HEK293T (cell line): ENCODE measurements around the gene MYCL.

Source experiments
- CTCF ChIA-PET: fragments of 350-600 bp; formaldehyde crosslinking; extraction: SDS; loops from one replicate; lab custom pipeline; 2021; ENCODE audit warnings: antibody characterized with exemption, inconsistent platforms; lab: Yijun Ruan, JAX
- POLR2A ChIA-PET: fragments of 350-600 bp; formaldehyde crosslinking; extraction: SDS; loops from one replicate; lab custom pipeline; 2020; ENCODE audit warnings: antibody characterized with exemption, inconsistent platforms; lab: Yijun Ruan, JAX
- DNase-seq: peaks from one replicate; pipeline ENCODE4 v3.0.0; 2012; ENCODE audit warnings: mixed read lengths; ENCODE audit errors: extremely low spot score
- ARNT ChIP-seq: fragments of 450-650 bp; IDR thresholded peaks from 2 replicates; pipeline ENCODE4 v1.6.1; 2017; ENCODE audit warnings: mild to moderate bottlenecking
- BHLHE40 ChIP-seq: fragments of 450-650 bp; IDR thresholded peaks from 2 replicates; pipeline ENCODE4 v1.6.1; 2016; ENCODE audit warnings: mild to moderate bottlenecking, moderate library complexity, borderline replicate concordance
- CTBP1 ChIP-seq: fragments of 450-650 bp; IDR thresholded peaks from 2 replicates; pipeline ENCODE4 v1.6.1; 2016; ENCODE audit warnings: borderline replicate concordance
- ELF4 ChIP-seq: fragments of 450-650 bp; IDR thresholded peaks from 2 replicates; pipeline ENCODE4 v1.6.1; 2017; ENCODE audit warnings: antibody characterized with exemption
- FOXA1 ChIP-seq: fragments of 450-650 bp; IDR thresholded peaks from 2 replicates; pipeline ENCODE4 v1.6.1; 2016; ENCODE audit warnings: mild to moderate bottlenecking
- FOXK2 ChIP-seq: fragments of 450-650 bp; IDR thresholded peaks from 2 replicates; pipeline ENCODE4 v1.6.1; 2016; ENCODE audit warnings: mild to moderate bottlenecking
- FOXM1 ChIP-seq: fragments of 450-650 bp; IDR thresholded peaks from 2 replicates; pipeline ENCODE4 v1.6.1; 2017; ENCODE audit warnings: mild to moderate bottlenecking, borderline replicate concordance
- HDGF ChIP-seq: fragments of 450-650 bp; IDR thresholded peaks from 2 replicates; pipeline ENCODE4 v1.6.1; 2017; ENCODE audit warnings: antibody characterized with exemption, borderline replicate concordance
- L3MBTL2 ChIP-seq: fragments of 450-650 bp; conservative IDR thresholded peaks from 2 replicates; pipeline ENCODE4 v1.6.1; 2016; ENCODE audit warnings: mild to moderate bottlenecking
- LEF1 ChIP-seq: fragments of 450-650 bp; IDR thresholded peaks from 2 replicates; pipeline ENCODE4 v1.6.1; 2017; ENCODE audit warnings: mild to moderate bottlenecking, borderline replicate concordance
- NFRKB ChIP-seq: fragments of 450-650 bp; IDR thresholded peaks from 2 replicates; pipeline ENCODE4 v1.6.1; 2016; ENCODE audit warnings: mild to moderate bottlenecking, moderate library complexity
- SP1 ChIP-seq: fragments of 450-650 bp; IDR thresholded peaks from 2 replicates; pipeline ENCODE4 v1.6.1; 2017
- SUZ12 ChIP-seq: fragments of 450-650 bp; IDR thresholded peaks from 2 replicates; pipeline ENCODE4 v1.6.1; 2016; ENCODE audit warnings: mild to moderate bottlenecking
- TARDBP ChIP-seq: fragments of 450-650 bp; IDR thresholded peaks from 2 replicates; pipeline ENCODE4 v1.6.1; 2016
- ZNF384 ChIP-seq: fragments of 450-650 bp; IDR thresholded peaks from 2 replicates; pipeline ENCODE4 v1.6.1; 2016
- TF ChIP-seq, protein P1 (sequence below): fragments of 450-650 bp; IDR thresholded peaks from 2 replicates; pipeline ENCODE4 v1.6.1; 2016

The MYCL gene

DNA sequence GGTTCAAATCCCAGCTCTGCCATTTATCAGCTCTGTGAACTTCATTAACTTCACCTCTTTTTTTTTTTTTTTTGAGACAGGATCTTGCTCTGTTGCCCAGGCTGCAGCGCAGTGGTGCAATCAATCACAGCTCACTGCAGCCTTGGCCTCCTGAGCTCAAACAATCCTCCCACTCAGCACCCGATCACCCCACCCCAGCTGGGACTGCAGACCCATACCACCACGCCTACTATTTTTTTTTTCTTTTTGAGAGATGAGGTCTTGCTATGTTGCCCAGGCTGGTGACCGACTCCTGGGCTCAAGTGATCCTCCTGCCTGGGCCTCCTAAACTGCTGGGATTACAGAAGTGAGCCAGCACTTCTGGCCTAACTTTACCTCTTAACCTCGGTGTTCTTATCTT, 16.2 kb downstream of the MYCL start:
- CTCF ChIA-PET: no interaction called here
- no peak for DNase-seq
- TF ChIP-seq ELF4 (no peak), SP1 (no peak), LEF1 (no peak), FOXA1 (no peak), TARDBP (no peak), ZNF384 (no peak)
- POLR2A ChIA-PET: no interaction called here

- CTCF ChIA-PET: interaction anchor here (2.9 kb wide), 1 partner anchor 20 kb away, joined by 10 read pairs; the partner anchor contains the start of gene MYCL
These were observed 19.6 kb downstream of the MYCL start for GRCh38 chr1:39882152-39882551.

GRCh38 chr1:39877980-39878956, 23.4 kb downstream of the MYCL start:
- POLR2A ChIA-PET: no interaction called here
- CTCF ChIA-PET: interaction anchor here (1.0 kb wide), 1 partner anchor 32 kb away, joined by 6 read pairs; no protein-coding TSS in a partner anchor
- no peak for DNase-seq
- TF ChIP-seq ZNF384 (no peak), SP1 (no peak), ARNT (no peak), FOXK2 (no peak), CTBP1 (no peak), SUZ12 (no peak), HDGF (no peak), NFRKB (no peak), FOXM1 (no peak), FOXA1 (no peak), BHLHE40 (no peak), TARDBP (no peak), L3MBTL2 (no peak), ELF4 (no peak), LEF1 (no peak)
- TF ChIP-seq, protein P1, sequence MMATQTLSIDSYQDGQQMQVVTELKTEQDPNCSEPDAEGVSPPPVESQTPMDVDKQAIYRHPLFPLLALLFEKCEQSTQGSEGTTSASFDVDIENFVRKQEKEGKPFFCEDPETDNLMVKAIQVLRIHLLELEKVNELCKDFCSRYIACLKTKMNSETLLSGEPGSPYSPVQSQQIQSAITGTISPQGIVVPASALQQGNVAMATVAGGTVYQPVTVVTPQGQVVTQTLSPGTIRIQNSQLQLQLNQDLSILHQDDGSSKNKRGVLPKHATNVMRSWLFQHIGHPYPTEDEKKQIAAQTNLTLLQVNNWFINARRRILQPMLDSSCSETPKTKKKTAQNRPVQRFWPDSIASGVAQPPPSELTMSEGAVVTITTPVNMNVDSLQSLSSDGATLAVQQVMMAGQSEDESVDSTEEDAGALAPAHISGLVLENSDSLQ: no peak

More at GRCh38 chr1:39882152-39882551, 19.6 kb downstream of the MYCL start:
- DNase-seq: no peak
- TF ChIP-seq ZNF384: no peak
- TF ChIP-seq FOXK2: no peak
- no peak for TF ChIP-seq FOXM1
- TF ChIP-seq LEF1: no peak
- no peak for TF ChIP-seq NFRKB
- no peak for TF ChIP-seq SP1
- no peak for TF ChIP-seq HDGF
- TF ChIP-seq L3MBTL2: no peak
- TF ChIP-seq ARNT: no peak
- no peak for TF ChIP-seq BHLHE40
- TF ChIP-seq, protein P1: no peak
- TF ChIP-seq FOXA1: no peak
- TF ChIP-seq TARDBP: no peak
- POLR2A ChIA-PET: interaction anchor here (1.5 kb wide), 1 partner anchor 20 kb away, joined by 3 read pairs; the partner anchor contains the start of gene MYCL

DNA sequence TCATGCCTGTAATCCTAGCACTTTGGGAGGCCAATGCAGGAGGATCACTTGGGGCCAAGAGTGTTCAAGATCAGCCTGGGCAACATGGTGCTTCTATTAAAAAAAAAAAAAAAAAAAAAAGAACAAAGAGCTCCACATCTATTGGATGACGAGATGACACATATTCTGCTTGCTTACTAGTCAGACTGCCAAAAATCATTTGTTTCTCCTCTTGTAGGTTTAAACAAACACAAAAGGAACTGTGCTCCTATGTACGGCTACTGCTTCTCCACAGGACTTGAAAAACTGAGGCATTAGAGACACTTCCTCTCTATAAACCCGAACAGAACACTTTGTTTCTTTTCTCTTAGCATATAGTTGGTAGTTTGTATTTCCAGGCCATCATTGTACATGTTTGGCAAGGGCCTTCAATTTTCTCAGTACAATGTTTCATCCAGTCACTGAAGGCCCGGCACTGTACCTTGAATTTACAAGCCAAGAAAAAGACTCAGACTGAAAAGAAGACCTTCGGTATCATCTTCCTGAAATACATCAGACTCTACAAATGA, 24.4 kb downstream of the MYCL start:
- DNase-seq: no peak
- TF ChIP-seq ZNF384 (0 out of 2 replicates have a peak, but pooled peaks have one; percentile 22), ARNT (no peak)
- ChIA-PET POLR2A (no interaction called here), CTCF (interaction anchor here (1.0 kb wide), 1 partner anchor 31 kb away, joined by 6 read pairs; no protein-coding TSS in a partner anchor)

GRCh38 chr1:39876144-39876543, 25.6 kb downstream of the MYCL start:
- DNase-seq: no peak
- CTCF ChIA-PET: no interaction called here
- TF ChIP-seq ELF4 (no peak), HDGF (no peak), ARNT (no peak), SUZ12 (no peak), LEF1 (no peak), FOXK2 (no peak), FOXA1 (no peak), CTBP1 (no peak), NFRKB (no peak), ZNF384 (no peak), FOXM1 (no peak), SP1 (no peak), TARDBP (no peak), L3MBTL2 (no peak), BHLHE40 (no peak)
- TF ChIP-seq, protein P1: no peak
- POLR2A ChIA-PET: no interaction called here

DNA sequence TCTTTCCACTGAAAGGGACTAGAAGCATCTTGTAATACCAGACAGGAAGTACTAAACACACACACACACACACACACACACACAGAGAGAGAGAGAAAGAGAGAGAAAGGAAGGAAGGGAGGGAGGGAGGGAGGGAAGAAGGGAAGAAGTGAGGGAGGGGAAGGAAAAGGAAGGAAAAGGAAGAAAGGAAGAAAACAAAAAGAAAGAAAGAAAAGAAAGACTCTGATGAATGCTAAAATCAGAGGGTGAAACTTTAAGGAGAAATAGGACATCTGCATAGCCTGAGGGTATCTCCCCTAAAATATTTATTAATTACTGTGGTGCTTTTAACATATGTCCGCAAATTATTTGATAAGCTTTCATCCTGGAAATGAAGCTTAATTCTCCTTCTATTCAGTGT, 29.0 kb downstream of the MYCL start:
- CTCF ChIA-PET: no interaction called here
- no peak for DNase-seq
- POLR2A ChIA-PET: no interaction called here
- TF ChIP-seq ARNT (no peak), FOXA1 (no peak), SUZ12 (no peak), FOXM1 (no peak), NFRKB (no peak), HDGF (no peak), TARDBP (no peak), CTBP1 (no peak)
